ENCODE results near the gene PLPPR4. TPM values are rescaled to one million over a fixed set of nuclear protein-coding genes. Genes with fewer than 3 reads are reported as not detected.
"Not testable (repeated sequence)": the region's sequence is repeated elsewhere in the genome, so short reads cannot be mapped to it uniquely, and the experiment has no call there.

Gene PLPPR4
- total RNA-seq, 1 donor, result 1.8 TPM

DNA sequence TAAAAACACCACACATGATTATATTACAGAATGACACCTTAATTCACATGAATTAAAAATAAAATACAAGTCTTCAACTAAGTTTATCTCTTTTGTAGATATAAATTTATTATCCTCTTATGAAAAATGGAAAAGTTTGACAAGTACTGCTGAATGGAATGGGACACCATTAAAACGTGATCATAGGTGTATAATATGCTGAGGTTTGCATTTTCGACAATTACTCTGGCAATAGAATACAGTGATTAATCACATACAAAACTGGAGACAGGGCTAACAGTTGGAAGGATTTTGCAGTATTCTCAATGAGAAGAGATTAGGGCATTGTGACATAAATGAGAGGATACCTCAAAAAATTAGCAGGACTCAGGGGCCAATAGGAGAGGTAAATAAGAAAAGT is 17.1 kb upstream of the PLPPR4 start:
- Histone ChIP-seq H3K4me1 (ENCODE audit: insufficient read depth, low read length) (no peaks in the 10 kb centered on the region), H4K20me1 (ENCODE audit: insufficient read depth, low read length) (no peaks in the 10 kb centered on the region), H3K9me3 (ENCODE audit: low read depth, low read length) (no peaks in the 10 kb centered on the region), H3K4me2 (ENCODE audit: insufficient read depth, low read length) (no peak overlapping the region), H3K36me3 (ENCODE audit: insufficient read depth, low read length) (no peaks in the 10 kb centered on the region), H3K4me3 (ENCODE audit: insufficient read depth, low read length) (no peak overlapping the region), H3K79me2 (ENCODE audit: insufficient read depth, low read length) (no peaks in the 10 kb centered on the region), H3K27me3 (ENCODE audit: insufficient read depth, low read length) (no peaks in the 10 kb centered on the region), H3K27ac (ENCODE audit: low read depth, low read length) (no peak overlapping the region), H2AFZ (ENCODE audit: low read length) (no peak overlapping the region)
- no peak for DNase-seq (ENCODE audit: insufficient read length, low spot score, missing footprints)
- TF ChIP-seq, protein P1, sequence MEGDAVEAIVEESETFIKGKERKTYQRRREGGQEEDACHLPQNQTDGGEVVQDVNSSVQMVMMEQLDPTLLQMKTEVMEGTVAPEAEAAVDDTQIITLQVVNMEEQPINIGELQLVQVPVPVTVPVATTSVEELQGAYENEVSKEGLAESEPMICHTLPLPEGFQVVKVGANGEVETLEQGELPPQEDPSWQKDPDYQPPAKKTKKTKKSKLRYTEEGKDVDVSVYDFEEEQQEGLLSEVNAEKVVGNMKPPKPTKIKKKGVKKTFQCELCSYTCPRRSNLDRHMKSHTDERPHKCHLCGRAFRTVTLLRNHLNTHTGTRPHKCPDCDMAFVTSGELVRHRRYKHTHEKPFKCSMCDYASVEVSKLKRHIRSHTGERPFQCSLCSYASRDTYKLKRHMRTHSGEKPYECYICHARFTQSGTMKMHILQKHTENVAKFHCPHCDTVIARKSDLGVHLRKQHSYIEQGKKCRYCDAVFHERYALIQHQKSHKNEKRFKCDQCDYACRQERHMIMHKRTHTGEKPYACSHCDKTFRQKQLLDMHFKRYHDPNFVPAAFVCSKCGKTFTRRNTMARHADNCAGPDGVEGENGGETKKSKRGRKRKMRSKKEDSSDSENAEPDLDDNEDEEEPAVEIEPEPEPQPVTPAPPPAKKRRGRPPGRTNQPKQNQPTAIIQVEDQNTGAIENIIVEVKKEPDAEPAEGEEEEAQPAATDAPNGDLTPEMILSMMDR (IDR thresholded peaks at IDR 0.05; ENCODE audit: extremely low read depth, low read depth, low read length), result no peak

DNA sequence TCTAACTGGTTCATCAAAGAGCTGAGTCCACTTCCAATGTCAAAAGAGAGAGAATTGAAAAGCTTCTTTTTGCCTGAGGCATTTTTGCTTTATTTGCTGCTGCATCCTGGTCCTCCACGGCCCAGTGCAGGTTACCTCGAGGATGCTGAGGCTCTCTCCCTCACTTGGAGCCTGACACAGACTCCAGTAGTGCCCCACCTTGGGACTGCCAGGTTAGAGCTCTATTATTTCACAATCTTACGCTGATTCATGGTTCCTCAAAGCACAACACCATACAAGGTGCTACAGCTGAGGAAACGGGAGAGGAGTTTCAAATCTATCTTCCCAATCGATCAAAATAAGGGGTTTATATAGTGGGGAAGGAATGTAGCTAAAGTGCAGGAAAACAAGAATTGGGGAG is 13.6 kb upstream of the PLPPR4 start:
- H3K9me3 ChIP-seq (ENCODE audit: low read depth, low read length), result no peaks in the 10 kb centered on the region
- H3K27ac ChIP-seq (ENCODE audit: low read depth, low read length), result no peak overlapping the region
- H3K4me2 ChIP-seq (ENCODE audit: insufficient read depth, low read length), result no peak overlapping the region
- H3K36me3 ChIP-seq (ENCODE audit: insufficient read depth, low read length), result no peaks in the 10 kb centered on the region
- no peaks in the 10 kb centered on the region for H4K20me1 ChIP-seq (ENCODE audit: insufficient read depth, low read length)
- H3K79me2 ChIP-seq (ENCODE audit: insufficient read depth, low read length), result no peaks in the 10 kb centered on the region
- H3K27me3 ChIP-seq (ENCODE audit: insufficient read depth, low read length), result no peaks in the 10 kb centered on the region
- H2AFZ ChIP-seq (ENCODE audit: low read length), result no peak overlapping the region
- no peak overlapping the region for H3K4me3 ChIP-seq (ENCODE audit: insufficient read depth, low read length)
- TF ChIP-seq, protein P1 (IDR thresholded peaks at IDR 0.05; ENCODE audit: extremely low read depth, low read depth, low read length), result no peak
- no peak for DNase-seq (ENCODE audit: insufficient read length, low spot score, missing footprints)
- H3K4me1 ChIP-seq (ENCODE audit: insufficient read depth, low read length), result no peaks in the 10 kb centered on the region

DNA sequence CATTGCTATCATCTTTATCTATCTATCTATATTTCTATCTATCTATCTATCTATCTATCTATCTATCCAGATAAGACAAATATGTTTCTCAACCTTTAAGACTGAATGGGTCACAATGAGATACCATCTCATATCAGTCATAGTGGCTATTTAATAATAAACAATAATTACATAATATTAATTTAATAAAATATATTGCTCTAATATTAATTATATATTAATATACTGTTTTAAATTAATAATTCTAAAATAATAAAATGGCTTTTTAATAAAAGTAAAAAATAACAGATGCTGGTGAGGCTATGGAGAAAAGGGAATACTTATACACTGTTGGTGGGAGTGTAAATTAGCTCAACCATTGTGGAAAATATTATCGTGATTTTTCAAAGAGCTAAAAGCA is 13.0 kb upstream of the PLPPR4 start:
- no peaks in the 10 kb centered on the region for H4K20me1 ChIP-seq (ENCODE audit: insufficient read depth, low read length)
- no peaks in the 10 kb centered on the region for H3K4me1 ChIP-seq (ENCODE audit: insufficient read depth, low read length)
- H3K36me3 ChIP-seq (ENCODE audit: insufficient read depth, low read length), result no peaks in the 10 kb centered on the region
- no peak overlapping the region for H3K4me2 ChIP-seq (ENCODE audit: insufficient read depth, low read length)
- no peaks in the 10 kb centered on the region for H3K9me3 ChIP-seq (ENCODE audit: low read depth, low read length)
- H3K27me3 ChIP-seq (ENCODE audit: insufficient read depth, low read length), result no peaks in the 10 kb centered on the region
- H3K27ac ChIP-seq (ENCODE audit: low read depth, low read length), result no peak overlapping the region
- no peaks in the 10 kb centered on the region for H3K79me2 ChIP-seq (ENCODE audit: insufficient read depth, low read length)
- no peak for DNase-seq (ENCODE audit: insufficient read length, low spot score, missing footprints)
- TF ChIP-seq, protein P1 (IDR thresholded peaks at IDR 0.05; ENCODE audit: extremely low read depth, low read depth, low read length), result no peak
- H2AFZ ChIP-seq (ENCODE audit: low read length), result no peak overlapping the region
- H3K4me3 ChIP-seq (ENCODE audit: insufficient read depth, low read length), result no peak overlapping the region

DNA sequence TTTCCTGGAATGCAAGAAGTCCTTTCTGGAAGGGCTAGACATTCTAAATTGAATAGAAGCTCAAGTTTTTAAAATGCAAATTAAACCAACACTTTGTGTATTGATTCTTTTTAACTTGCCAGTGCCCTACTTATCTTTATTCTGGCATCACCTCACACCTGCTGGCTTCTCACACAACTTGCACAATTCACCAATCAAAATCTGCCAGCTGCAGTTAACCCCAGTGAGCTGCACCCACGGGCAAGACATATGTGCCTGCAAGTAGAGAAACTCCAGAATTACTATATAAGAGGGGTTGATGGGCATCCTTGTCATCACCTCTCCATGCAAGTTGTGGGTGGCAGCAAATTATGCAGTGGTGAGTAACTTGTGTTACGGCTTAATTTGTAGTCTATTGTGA is 11.7 kb upstream of the PLPPR4 start:
- Histone ChIP-seq H3K36me3 (ENCODE audit: insufficient read depth, low read length) (no peaks in the 10 kb centered on the region), H3K27me3 (ENCODE audit: insufficient read depth, low read length) (no peaks in the 10 kb centered on the region), H3K27ac (ENCODE audit: low read depth, low read length) (no peak overlapping the region), H3K79me2 (ENCODE audit: insufficient read depth, low read length) (no peaks in the 10 kb centered on the region), H2AFZ (ENCODE audit: low read length) (no peak overlapping the region), H3K9me3 (ENCODE audit: low read depth, low read length) (no peaks in the 10 kb centered on the region), H3K4me3 (ENCODE audit: insufficient read depth, low read length) (no peak overlapping the region), H3K4me1 (ENCODE audit: insufficient read depth, low read length) (no peaks in the 10 kb centered on the region), H3K4me2 (ENCODE audit: insufficient read depth, low read length) (no peak overlapping the region), H4K20me1 (ENCODE audit: insufficient read depth, low read length) (no peaks in the 10 kb centered on the region)
- DNase-seq (ENCODE audit: insufficient read length, low spot score, missing footprints), result no peak
- TF ChIP-seq, protein P1 (IDR thresholded peaks at IDR 0.05; ENCODE audit: extremely low read depth, low read depth, low read length), result no peak

DNA sequence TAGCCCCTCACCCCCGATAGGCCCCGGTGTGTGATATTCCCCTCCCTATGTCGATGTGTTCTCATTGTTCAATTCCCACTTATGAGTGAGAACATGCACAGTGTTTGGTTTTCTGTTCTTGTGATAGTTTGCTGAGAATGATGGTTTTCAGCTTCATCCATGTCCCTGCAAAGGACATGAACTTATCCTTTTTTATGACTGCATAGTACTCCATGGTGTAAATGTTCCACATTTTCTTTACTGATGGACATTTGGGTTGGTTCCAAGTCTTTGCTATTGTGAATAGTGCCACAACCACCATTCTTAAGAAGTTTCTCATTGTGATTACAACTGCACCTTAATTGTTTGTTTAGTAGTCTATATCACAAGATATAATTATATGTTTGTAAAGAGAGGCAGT is 3.9 kb upstream of the PLPPR4 start:
- H2AFZ ChIP-seq (ENCODE audit: low read length); H3K4me1 ChIP-seq (ENCODE audit: insufficient read depth, low read length); DNase-seq (ENCODE audit: insufficient read length, low spot score, missing footprints); H3K4me3 ChIP-seq (ENCODE audit: insufficient read depth, low read length); H3K36me3 ChIP-seq (ENCODE audit: insufficient read depth, low read length); H3K9me3 ChIP-seq (ENCODE audit: low read depth, low read length); H3K27ac ChIP-seq (ENCODE audit: low read depth, low read length); H3K4me2 ChIP-seq (ENCODE audit: insufficient read depth, low read length); H4K20me1 ChIP-seq (ENCODE audit: insufficient read depth, low read length); H3K79me2 ChIP-seq (ENCODE audit: insufficient read depth, low read length): not testable (repeated sequence)
- H3K27me3 ChIP-seq (ENCODE audit: insufficient read depth, low read length), result peaks cover 28% of the 10 kb centered on the region
